ENCODE data around the gene FASTK. TPM values are rescaled to one million over a fixed set of nuclear protein-coding genes. Genes with fewer than 3 reads are reported as not detected.

The FASTK gene
- total RNA-seq, 1 donor from 2014 or later, result 97.6 TPM

DNA sequence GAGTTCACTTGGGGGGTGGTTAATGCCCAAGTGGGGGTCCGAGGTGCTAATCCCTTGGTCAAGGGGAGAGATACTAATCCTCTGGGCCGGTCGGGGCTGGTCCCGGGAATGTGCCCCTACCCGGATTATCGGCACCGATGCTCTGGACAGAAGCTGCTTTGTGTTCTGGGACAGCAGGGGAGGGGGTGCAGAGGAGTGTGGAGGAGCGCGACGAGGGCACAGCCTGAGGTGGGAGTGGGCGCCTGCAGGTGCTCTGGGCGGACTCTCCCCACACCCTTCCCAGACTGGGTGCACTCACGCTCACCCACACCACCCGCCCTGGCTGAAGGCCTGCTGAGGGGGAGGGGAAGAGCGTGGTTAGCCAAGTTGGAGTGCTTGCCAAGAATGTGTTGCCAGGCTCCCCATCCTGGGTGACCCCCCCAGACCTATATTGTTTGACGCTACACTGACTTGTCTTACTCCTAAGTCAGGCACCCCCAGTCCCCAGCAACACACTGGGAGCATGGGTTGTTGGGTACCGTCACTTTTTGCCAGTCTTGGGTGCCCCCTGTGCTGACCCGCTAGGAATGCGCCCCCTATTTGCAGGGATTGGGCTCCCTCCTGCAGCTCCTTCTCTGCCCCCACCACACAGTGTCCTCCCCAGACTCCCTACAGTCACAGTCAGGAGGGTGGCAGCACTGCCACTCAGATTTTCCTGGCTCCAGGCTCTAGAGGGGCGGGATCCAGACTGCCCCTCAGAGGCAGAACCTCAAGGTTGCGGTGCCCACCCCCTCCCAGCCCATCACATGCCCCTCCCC lies 20.0 kb downstream of the FASTK start:
- Mint-ChIP-seq H3K27me3 (ENCODE audit: low read depth) (no peaks in the 10 kb centered on the region), H3K9me3 (no peaks in the 10 kb centered on the region), H3K27ac (peak overlapping the region; percentile 87), H3K4me1 (peaks cover 54% of the 10 kb centered on the region), H3K4me3 (peak overlapping the region; percentile 84), H3K36me3 (peaks cover 5% of the 10 kb centered on the region)
- no peak for DNase-seq (ENCODE audit: low spot score in 2 of 2, unreplicated experiment in 2 of 2)
- TF ChIP-seq, protein P1, sequence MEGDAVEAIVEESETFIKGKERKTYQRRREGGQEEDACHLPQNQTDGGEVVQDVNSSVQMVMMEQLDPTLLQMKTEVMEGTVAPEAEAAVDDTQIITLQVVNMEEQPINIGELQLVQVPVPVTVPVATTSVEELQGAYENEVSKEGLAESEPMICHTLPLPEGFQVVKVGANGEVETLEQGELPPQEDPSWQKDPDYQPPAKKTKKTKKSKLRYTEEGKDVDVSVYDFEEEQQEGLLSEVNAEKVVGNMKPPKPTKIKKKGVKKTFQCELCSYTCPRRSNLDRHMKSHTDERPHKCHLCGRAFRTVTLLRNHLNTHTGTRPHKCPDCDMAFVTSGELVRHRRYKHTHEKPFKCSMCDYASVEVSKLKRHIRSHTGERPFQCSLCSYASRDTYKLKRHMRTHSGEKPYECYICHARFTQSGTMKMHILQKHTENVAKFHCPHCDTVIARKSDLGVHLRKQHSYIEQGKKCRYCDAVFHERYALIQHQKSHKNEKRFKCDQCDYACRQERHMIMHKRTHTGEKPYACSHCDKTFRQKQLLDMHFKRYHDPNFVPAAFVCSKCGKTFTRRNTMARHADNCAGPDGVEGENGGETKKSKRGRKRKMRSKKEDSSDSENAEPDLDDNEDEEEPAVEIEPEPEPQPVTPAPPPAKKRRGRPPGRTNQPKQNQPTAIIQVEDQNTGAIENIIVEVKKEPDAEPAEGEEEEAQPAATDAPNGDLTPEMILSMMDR (IDR thresholded peaks at IDR 0.05; ENCODE audit: unreplicated experiment), result no peak

DNA sequence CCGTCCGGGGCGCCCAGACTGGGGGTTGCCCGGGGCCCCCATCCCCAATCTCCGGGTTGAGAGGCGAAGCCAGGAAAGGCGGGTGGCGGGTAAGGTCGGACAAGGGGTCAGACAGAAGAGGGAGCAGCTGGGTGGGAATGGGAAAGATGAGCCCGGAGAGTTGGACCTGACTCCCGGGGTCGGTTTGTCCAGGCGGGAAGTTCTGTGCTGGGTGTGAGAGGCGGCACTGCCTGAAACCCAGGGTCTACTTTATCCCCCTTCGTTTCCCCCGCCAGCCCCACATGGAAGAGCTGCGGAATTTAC lies 20.5 kb downstream of the FASTK start:
- no peaks in the 10 kb centered on the region for H3K27me3 Mint-ChIP-seq (ENCODE audit: low read depth)
- TF ChIP-seq, protein P1 (IDR thresholded peaks at IDR 0.05; ENCODE audit: unreplicated experiment), result peak; percentile 20
- no peaks in the 10 kb centered on the region for H3K36me3 Mint-ChIP-seq
- H3K9me3 Mint-ChIP-seq, result no peaks in the 10 kb centered on the region
- DNase-seq (ENCODE audit: low spot score in 2 of 2, unreplicated experiment in 2 of 2), result no peak
- H3K4me1 Mint-ChIP-seq, result peaks cover 54% of the 10 kb centered on the region
- peak overlapping the region; percentile 84 for H3K4me3 Mint-ChIP-seq
- H3K27ac Mint-ChIP-seq, result peak overlapping the region; percentile 87

DNA sequence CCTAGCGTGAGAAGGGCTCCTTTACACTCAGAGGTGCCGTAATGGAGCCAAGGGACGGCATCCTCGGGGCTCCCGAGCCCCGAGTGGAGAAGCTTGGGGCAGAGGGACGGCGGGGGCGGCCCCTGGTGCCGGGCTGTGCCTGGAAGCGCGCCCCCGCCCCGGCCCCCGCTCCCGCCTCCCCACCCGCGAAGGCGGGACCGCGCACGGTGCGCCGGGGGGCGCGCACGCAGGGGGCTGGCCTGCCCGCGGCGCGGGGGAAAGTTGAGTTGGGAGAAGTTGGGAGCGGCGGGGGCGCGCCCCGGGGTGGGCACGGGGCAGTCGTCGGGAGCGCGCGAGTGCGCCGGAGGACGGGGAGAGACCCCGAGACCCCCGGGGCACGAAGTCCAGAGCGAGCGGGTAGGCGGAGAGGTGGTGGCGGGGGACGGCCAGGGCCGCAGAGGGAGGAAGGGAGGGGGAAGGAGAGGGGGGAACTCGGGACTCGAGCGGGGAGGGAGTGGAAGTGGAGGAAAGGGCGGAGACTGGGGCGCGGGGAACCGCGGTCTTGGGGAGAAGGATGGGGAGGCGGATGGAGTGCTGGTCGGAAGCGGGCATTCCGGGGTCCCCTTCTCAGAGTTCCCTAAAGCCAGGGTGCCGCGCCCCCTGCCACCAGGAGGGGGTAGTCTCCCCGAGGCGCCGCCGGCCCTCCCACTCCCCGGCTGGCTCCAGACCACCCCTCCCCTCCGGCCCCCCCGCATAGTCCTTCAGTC lies 21.1 kb downstream of the FASTK start, which contains the start of gene SLC4A2:
Gene SLC4A2 (plus strand): TSS at position 223 of the 746 bp plus-strand sequence. CDS start 2,399 bp downstream, outside the sequence.
- DNase-seq (ENCODE audit: low spot score in 2 of 2, unreplicated experiment in 2 of 2), result peak; percentile 52 to 80
- Mint-ChIP-seq H3K27me3 (ENCODE audit: low read depth) (no peaks in the 10 kb centered on the region), H3K4me1 (peaks cover 54% of the 10 kb centered on the region)

DNA sequence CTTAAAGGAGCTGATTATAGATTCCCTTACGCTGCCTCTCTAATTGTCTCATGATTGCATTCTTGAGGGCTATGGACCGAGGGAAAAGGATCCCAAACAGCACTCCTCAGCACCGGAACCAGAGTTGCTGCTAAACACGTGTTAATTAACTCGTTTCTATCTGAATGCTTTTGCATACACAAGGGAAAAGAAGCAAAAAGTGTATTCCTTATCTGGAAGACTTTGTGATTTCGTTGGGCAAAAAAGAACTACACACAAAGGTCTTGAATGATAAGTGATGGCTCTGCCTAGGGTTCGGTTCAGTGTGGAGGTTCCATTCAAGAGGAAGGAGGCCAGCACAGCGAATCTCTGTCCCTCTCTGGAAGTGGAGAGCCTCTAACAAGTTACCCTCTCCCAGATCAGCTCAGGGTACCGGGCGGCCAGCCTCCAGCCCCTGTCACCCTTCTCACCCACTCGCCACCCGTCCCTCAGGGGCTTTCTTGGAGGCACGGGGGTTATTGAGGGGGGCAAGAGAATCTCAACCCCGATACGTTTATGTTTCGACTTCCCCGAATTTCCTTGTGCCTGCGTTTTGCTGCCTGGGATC lies 21.7 kb downstream of the FASTK start:
- peak overlapping the region; percentile 98 for H3K27ac Mint-ChIP-seq
- DNase-seq (ENCODE audit: low spot score in 2 of 2, unreplicated experiment in 2 of 2), result no peak
- no peaks in the 10 kb centered on the region for H3K27me3 Mint-ChIP-seq (ENCODE audit: low read depth)

More for the DNA sequence above, 21.1 kb downstream of the FASTK start, which contains the start of gene SLC4A2:
- TF ChIP-seq, protein P1 (IDR thresholded peaks at IDR 0.05; ENCODE audit: unreplicated experiment), result peak; percentile 68
- Mint-ChIP-seq H3K9me3 (no peaks in the 10 kb centered on the region), H3K36me3 (peaks cover 3% of the 10 kb centered on the region), H3K27ac (peak within 1 kb of the TSS; percentile 98), H3K4me3 (peak within 1 kb of the TSS; percentile 84)

More for the DNA sequence above, 21.7 kb downstream of the FASTK start:
- peak overlapping the region; percentile 79 for H3K4me3 Mint-ChIP-seq
- H3K4me1 Mint-ChIP-seq, result peaks cover 54% of the 10 kb centered on the region
- no peaks in the 10 kb centered on the region for H3K9me3 Mint-ChIP-seq
- TF ChIP-seq, protein P1 (IDR thresholded peaks at IDR 0.05; ENCODE audit: unreplicated experiment), result no peak
- H3K36me3 Mint-ChIP-seq, result peaks cover 4% of the 10 kb centered on the region
